ENCODE data around the gene CENPV.

The CENPV gene

GRCh38 chr17:16329519-16330271, 23.6 kb downstream of the CENPV start:
- peaks cover 37% of the 10 kb centered on the region for H3K36me3 Mint-ChIP-seq (ENCODE audit: low read depth)
- no peak overlapping the region for H3K4me3 Mint-ChIP-seq

GRCh38 chr17:16328997-16329396, 24.3 kb downstream of the CENPV start:
- H3K4me1 Mint-ChIP-seq = peaks cover 11% of the 10 kb centered on the region
- peak overlapping the region; percentile 73 for H3K27ac Mint-ChIP-seq
- H3K27me3 Mint-ChIP-seq (ENCODE audit: low read depth, poor library complexity) = no peaks in the 10 kb centered on the region
- no peak overlapping the region for H3K4me3 Mint-ChIP-seq
- H3K9me3 Mint-ChIP-seq = no peaks in the 10 kb centered on the region
- peaks cover 40% of the 10 kb centered on the region for H3K36me3 Mint-ChIP-seq (ENCODE audit: low read depth)
- TF ChIP-seq CTCF (IDR thresholded peaks at IDR 0.05) = no peak
- DNase-seq = no peak

More at GRCh38 chr17:16329519-16330271, 23.6 kb downstream of the CENPV start:
- no peaks in the 10 kb centered on the region for H3K27me3 Mint-ChIP-seq (ENCODE audit: low read depth, poor library complexity)
- no peaks in the 10 kb centered on the region for H3K9me3 Mint-ChIP-seq
- no peak for DNase-seq
- TF ChIP-seq CTCF (IDR thresholded peaks at IDR 0.05) = no peak
- H3K27ac Mint-ChIP-seq = peak overlapping the region; percentile 72
- H3K4me1 Mint-ChIP-seq = peaks cover 11% of the 10 kb centered on the region

DNA sequence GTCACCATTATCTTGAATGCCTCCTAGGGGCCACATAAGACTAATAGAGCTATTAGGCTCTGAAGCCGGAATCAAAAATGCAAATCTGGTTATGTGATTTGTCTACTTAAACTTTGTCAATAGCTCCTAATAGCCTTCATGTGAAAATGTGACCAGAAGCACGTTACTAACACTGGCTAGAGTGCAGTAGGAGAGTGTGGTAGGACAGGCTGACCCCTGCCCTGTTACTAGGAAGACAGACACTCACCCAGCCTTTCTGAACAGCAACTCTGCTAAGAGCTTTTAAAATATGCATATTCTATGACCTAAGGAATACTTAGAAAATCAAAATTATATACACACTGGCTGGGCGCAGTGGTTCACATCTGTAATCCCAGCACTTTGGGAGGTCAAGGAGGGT, 26.3 kb downstream of the CENPV start:
- H3K27me3 Mint-ChIP-seq (ENCODE audit: low read depth, poor library complexity) = no peaks in the 10 kb centered on the region

GRCh38 chr17:16325964-16326363, 27.3 kb downstream of the CENPV start:
- H3K27ac Mint-ChIP-seq = no peak overlapping the region

More for the DNA sequence above, 26.3 kb downstream of the CENPV start:
- DNase-seq = no peak
- no peaks in the 10 kb centered on the region for H3K9me3 Mint-ChIP-seq
- H3K36me3 Mint-ChIP-seq (ENCODE audit: low read depth) = peaks cover 51% of the 10 kb centered on the region
- no peak for TF ChIP-seq CTCF (IDR thresholded peaks at IDR 0.05)
- peaks cover 11% of the 10 kb centered on the region for H3K4me1 Mint-ChIP-seq
- H3K27ac Mint-ChIP-seq = no peak overlapping the region
- H3K4me3 Mint-ChIP-seq = no peak overlapping the region

GRCh38 chr17:16322636-16323035, 30.6 kb downstream of the CENPV start:
- H3K27ac Mint-ChIP-seq = no peak overlapping the region
- TF ChIP-seq CTCF (IDR thresholded peaks at IDR 0.05) = no peak
- H3K9me3 Mint-ChIP-seq = no peaks in the 10 kb centered on the region
- no peaks in the 10 kb centered on the region for H3K4me1 Mint-ChIP-seq
- DNase-seq = no peak
- no peak overlapping the region for H3K4me3 Mint-ChIP-seq
- H3K27me3 Mint-ChIP-seq (ENCODE audit: low read depth, poor library complexity) = peaks cover 4% of the 10 kb centered on the region
- peaks cover 52% of the 10 kb centered on the region for H3K36me3 Mint-ChIP-seq (ENCODE audit: low read depth)

More at GRCh38 chr17:16325964-16326363, 27.3 kb downstream of the CENPV start:
- no peak for DNase-seq
- no peaks in the 10 kb centered on the region for H3K9me3 Mint-ChIP-seq
- no peaks in the 10 kb centered on the region for H3K27me3 Mint-ChIP-seq (ENCODE audit: low read depth, poor library complexity)
- peaks cover 57% of the 10 kb centered on the region for H3K36me3 Mint-ChIP-seq (ENCODE audit: low read depth)
- TF ChIP-seq CTCF (IDR thresholded peaks at IDR 0.05) = no peak
- H3K4me3 Mint-ChIP-seq = no peak overlapping the region
- H3K4me1 Mint-ChIP-seq = peaks cover 11% of the 10 kb centered on the region

DNA sequence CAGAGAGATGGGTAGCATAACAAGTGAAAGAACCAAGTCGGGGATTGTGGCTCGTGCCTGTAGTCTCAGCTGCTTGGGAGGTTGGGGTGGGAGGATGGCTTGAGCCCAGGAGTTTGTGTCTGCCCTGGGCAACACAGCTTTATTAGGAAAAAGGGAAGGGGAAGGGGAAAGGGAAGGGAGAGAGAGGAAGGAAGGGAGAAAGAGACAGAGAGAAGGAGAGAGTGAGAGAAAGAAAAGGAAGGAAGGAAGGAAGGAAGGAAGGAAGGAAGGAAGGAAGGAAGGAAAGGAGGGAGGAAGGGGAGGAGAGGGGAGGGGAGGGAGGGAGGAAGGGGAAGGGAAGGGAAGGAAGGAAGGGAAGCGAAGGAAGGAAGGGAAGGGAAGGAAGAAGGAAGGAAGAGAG, 33.3 kb downstream of the CENPV start:
- peaks cover 49% of the 10 kb centered on the region for H3K36me3 Mint-ChIP-seq (ENCODE audit: low read depth)
- DNase-seq = no peak
- H3K27ac Mint-ChIP-seq = no peak overlapping the region
- peaks cover 4% of the 10 kb centered on the region for H3K27me3 Mint-ChIP-seq (ENCODE audit: low read depth, poor library complexity)
- H3K4me1 Mint-ChIP-seq = peaks cover 11% of the 10 kb centered on the region
- TF ChIP-seq CTCF (IDR thresholded peaks at IDR 0.05) = no peak
- H3K9me3 Mint-ChIP-seq = no peaks in the 10 kb centered on the region
- H3K4me3 Mint-ChIP-seq = no peak overlapping the region
